GM19397 (cell line): Measurements from ENCODE around the gene EPHA4.

Experiments used
- ATAC-seq: cut with Tn5 transposase; IDR thresholded peaks from one replicate; pipeline ENCODE4 v1.9.1; 2021; ENCODE audit warnings: mild to moderate bottlenecking, moderate library complexity; ENCODE audit not compliant: unreplicated experiment

Gene EPHA4

DNA sequence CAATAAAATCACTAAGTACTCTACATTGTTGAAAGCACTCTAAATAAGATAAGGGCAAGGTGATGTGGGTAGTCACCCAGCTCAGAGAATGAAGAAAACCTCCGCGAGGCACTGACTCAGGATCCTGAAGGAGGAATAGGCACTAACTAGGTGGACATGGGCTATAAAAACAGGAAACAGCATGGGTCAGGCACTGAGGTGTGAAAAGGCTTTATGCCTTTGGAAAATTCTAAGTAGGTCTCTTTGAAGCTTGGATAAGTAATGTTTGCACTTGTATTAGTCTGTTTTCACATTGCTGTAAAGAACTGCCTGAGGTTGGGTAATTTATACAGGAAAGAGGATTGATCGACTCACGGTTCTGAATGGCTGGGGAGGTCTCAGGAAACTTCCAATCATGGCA lies 161.6 kb downstream of the EPHA4 start:
- no peak for ATAC-seq

DNA sequence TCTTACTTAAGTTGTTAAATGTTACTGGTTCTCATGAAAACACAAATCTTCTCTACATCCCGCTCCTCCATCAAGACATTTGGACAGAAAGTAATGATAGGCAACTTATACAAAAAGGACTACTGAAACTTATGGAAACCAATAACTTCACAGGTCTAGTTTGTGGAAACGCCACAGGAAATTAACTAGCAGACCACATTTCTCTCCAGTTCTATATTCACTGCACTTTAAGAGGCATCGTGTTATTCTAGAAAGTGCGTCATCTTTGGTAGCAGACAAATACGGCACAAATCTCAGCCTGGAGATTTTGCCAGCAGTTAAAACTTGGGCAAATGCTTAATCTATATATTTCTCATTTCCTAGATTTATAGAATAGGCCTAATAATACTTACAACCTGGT lies 164.3 kb downstream of the EPHA4 start:
- no peak for ATAC-seq

DNA sequence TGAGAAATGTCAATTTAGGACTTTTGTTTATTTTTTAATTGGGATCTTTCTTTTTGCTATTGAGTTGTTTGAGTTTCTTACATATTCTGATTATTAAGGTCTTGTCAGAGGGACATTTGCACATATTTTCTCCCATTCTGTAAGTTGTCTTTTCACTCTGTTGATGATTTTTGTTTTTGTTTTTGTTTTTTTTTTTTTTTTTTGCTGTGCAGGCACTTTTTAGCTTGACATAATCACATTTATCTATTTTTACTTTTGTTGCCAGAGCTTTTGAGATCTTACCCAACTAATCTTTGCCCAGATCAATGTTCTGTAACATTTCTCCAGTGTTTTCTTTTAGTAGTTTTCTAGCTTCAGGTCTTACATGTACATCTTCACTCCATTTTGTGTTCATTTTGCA lies 166.6 kb downstream of the EPHA4 start:
- no peak for ATAC-seq

DNA sequence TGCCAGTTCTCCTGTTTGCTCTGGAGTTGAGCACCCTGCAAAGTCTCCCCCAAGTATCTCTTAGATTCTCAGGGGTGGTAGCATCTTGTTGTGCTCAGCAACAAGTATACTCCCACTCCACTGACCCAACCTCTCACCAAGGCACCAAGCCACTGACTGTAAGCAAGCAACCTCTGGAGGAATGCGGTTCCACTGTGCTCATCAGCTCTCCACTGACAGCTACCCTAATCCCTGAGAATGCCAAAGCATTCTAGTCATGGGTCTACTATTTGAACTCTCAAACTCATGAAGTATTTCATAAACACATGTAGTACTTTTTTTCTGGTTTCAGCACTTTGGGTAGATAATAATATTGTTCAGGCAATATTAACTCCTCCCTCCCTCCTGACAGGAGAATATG lies 170.0 kb downstream of the EPHA4 start:
- ATAC-seq, result no peak

DNA sequence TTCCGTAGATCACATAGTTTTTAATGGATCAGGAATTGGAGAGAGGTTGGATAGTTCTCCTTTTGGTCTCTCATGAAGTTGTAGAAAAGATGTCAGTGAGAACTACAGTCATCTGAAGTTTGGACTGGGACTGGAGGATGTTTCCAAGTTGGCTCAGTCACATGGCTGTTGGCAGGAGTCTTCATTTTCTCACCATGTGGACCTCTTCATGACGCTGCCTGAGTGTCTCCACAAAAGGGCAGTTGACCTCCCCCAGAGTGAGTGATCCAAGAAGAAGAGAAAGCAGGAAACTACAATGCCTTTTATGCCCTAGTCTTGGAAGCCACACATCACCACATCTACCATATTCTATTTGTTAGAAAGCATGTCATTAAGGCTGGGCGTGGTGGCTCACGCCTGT lies 171.7 kb downstream of the EPHA4 start:
- no peak for ATAC-seq

DNA sequence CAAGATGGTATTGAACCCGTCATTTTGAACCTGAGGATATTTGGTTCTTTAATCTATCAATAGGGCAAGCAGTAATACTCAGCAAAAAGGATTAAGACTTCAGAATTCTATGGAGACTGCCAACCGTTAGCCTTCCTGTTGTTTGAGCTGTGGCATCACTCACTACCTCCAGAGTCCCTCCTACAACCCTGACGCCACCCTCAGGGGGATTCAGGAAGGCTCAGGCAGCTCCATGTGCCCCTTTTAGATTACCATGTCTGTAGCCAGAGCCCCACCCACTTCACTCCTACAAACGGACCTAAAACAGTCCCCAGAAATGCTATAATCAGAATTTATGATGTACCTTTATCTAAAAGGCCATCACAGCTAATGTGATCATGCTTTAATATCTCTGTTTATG lies 172.9 kb downstream of the EPHA4 start:
- ATAC-seq, result no peak

DNA sequence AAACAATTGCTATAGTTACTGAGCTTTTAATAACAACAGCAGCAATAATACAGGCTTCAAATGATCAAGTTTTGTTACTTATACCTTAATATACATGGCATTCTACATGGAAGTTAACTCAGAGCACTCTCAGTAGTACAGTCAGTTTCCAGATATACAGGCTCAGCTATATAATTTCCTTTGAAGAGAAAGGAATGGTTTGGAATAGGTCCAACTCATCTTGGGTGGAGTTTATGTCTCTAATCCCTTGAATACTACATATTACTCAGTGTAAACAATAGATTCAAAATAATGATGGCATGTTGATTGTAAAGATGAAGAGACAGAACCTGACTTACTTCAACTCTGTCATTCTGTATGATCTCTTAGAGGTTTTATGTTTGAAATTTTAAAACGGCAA lies 174.9 kb downstream of the EPHA4 start:
- no peak for ATAC-seq

DNA sequence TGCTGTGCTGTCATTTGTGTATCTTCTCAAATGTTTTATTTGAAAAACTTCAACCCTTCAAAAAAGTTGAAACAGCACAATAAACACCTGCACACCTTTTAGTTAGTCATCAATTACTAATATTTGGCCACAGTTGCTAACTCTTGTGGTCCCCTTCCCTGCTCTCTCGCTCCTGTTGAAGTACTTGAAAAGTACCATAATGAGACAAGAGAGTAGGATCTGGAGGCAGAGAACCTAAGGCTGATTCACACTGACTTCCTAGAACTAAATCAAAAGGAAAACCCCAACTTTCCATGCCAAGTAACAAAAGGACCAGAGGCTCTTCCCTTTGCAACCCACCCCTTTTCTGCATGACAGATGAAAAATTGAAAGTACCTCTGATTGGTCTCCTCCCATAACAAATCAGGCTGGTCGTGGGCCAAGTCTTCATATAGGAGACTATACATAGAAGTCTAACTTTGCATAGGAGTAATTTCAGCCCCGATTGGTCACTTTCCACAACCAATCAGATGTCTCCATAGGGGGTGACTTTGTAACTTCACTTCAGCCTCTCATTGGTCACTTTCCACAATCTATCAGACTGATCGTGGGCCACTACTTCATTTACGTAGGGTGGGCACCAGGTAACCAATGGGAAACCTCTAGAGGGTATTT lies 179.7 kb downstream of the EPHA4 start:
- no peak for ATAC-seq

DNA sequence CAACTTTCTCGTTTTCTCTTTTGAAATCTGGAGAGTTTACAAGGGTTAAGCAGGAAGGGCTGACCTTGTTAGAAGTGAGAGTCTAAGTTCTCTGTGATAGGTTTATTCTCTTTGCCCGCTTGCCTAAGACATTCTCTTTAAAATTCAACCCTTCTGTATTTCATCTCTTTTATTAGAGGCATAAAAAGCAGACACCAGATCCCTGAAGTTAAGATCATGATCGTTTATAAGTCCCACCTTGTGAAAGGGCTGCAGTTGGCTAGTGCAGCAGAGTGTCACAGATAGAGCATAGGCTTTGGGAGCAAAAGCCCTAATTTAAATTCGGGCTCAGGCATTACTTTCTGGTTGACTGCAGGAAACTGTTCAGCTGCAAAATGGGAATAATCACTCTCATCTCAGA lies 181.2 kb downstream of the EPHA4 start:
- no peak for ATAC-seq

DNA sequence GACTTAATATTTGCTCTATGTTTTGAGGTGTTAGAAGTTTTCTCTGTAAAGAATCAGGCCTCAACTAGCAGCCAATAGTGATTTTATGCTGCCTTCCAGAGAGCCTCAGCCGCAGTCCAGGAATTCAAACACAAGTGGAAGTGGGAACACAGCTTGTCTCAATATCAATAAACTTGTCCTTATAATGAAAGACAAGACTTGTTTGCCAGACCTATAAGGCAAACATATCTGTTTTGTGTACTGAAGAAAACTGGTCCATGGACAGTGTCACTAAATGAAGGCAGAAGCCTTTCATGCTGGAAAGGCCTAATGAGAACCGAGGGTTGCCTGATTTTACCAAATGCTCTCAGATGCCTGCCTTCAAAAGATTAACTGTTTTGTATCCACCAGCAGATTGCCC lies 182.2 kb downstream of the EPHA4 start:
- no peak for ATAC-seq

DNA sequence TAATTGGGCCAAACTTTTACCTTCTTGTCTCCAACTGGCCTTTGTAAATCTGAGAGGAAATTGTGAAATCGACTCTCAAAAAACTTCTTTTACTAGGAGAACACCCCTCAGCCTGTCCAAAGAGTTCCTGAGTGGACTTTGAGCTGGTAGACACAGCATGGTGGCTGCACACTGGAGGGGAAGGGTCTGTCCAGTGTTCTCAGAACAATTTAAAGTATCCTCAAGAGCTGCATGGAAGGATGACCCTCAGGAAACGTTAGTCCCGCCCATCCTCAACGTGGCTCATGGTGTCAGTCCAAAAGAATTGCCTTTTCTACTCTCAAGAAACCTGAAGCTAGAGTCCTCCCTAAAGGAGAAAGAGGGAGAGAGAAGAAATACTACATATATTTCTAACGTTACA lies 182.7 kb downstream of the EPHA4 start:
- ATAC-seq, result no peak

DNA sequence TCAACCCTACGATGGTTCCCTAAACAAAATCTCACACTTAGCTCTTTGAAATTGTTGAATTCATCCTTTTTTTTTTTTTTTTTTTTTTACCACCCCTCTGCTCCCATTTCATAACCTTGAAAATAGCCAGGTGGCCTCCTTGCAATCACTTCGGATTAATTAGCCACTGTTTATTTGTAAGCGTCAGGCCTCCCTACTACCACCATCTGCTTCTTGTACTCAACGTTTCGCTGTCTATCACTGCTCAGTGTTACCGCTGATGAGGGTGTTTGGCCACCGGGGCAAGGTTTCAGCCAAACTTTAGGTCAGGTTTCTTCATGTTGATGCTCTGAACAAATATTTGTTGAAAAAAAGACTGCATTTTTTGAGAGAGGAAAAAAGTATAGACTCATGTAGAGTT lies 183.2 kb downstream of the EPHA4 start:
- ATAC-seq, result no peak

DNA sequence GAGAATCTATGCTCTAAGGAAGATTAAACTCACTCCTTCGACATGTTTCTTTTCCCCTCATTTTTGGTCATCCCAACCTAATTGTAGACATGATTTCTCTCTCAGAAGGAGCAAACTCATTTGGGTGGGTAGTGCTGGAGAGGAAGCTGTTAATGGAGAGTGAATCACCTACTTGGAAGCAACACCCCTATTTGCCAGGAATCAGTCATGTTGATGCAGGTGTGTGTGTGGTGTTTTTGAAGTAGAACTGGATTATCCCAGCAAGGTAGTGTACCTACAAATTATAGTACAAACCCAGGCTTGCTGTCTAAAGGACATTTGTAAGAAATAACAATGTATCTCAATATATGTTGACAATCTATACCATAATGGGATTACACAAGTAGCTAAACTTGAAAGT lies 186.4 kb downstream of the EPHA4 start:
- ATAC-seq, result no peak

DNA sequence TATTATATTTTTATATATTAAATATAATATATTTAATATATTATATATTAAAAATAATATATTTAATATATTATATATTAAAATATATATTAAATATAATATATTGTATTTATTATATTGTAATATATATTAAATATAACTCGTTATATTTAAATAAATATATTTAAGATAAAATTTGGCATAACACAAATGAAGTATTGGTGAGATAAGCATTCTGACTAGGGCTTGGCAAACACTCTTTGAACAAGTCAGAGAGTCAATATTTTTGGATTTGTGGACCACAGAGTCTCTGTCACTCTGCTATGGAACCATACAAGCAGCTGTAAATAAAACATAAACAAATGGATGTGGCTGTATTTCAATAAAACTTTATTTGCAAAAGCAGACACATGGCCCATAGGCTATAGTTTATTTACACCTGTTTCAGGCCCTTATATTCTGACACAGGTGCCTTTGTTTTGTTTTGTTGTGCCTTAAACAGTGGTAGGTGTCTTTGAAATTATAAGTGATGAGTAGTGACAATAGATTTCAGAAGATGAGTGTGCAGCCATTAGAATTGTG lies 190.1 kb downstream of the EPHA4 start:
- ATAC-seq, result no peak

DNA sequence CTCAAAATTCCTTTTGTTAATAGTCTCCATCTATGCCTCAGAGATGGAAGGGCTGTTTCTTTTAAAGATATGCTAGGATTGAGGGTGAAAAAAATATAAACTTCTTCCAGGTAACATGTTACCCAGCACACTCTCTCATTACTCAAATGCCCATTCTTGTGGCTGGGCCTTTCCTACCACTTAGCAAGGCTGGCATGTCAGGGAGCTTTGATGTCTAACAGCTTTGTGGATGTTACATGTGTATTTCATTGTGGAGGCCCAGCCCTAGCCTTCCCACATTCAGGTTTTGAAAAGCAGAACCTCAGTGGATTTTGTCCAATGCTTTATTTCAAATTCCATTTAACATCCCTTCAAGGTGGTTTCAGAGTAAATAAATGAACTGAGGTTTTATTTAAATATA lies 191.4 kb downstream of the EPHA4 start:
- no peak for ATAC-seq

DNA sequence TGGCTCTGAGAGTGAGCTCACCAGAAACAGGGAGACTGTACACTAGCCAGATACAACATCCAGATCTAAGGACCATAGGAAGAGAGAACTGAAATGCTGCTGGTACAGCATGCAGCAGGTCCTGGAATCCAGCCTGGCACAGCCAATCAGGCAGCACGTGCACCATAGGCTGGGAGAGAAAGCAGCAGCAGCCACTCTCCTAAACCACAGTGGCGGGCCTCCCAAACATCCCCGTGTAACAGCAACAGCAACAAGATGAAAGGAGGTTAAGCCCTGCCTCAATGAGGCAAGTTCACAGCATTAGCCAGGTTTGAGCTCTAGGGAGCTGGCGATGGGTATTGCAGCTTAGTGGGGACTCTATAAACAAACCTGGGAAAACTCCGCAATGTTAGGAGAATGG lies 192.0 kb downstream of the EPHA4 start:
- no peak for ATAC-seq

DNA sequence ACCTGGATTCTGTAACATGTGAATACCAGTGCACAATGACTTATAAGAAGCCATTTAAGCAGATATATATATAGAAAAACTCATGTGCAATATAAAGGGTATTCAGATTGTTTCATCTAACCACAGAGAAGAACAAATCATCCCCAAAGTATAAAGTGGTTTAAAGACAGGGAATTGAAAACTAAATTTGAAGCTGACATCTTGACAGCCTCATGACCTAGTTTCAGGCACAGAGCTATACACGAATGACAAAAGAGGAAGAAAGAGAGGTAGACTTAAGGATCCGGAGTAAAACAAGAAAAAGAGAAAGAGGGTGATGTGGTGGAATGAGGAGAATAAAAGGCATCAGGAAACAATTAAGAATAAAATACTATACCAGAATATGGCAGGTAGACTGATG lies 194.5 kb downstream of the EPHA4 start:
- no peak for ATAC-seq

DNA sequence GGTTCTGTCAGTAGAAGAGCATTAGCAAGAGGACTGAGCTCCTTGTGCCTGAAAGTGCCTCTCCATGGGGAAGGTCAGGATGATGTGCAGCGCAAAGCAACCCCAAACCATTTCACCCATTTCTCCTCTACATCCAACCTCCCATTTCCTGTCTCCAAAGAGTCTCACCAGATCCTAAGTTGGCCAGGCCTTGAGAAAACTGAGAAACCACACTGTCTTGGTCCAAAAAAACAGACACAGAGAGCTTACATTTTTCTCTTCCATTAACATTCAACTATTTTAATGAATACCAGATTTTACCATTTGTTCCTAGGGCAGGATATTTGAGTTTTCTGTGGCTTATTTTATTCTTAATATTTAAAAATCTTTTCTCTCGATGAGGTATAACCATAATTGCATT lies 195.0 kb downstream of the EPHA4 start:
- no peak for ATAC-seq

DNA sequence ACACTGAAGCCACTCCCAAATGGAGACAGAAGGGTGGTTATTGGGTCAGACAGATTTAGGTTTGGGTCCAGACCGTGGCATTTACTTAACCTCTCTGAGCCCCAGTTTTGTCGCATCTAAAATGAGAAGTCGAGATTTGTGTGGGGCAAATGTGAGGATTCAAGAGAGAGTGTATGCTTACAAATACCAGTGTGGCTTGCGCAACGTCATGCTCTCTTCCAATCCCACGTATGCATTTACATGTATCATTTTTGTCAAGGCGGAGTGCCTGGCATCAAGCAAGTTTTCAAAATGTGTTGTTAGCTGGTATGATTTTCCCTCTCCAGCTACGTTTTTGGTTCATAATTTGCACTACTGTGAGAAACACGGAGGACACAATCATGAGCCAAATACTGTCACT lies 197.9 kb downstream of the EPHA4 start:
- ATAC-seq, result no peak

DNA sequence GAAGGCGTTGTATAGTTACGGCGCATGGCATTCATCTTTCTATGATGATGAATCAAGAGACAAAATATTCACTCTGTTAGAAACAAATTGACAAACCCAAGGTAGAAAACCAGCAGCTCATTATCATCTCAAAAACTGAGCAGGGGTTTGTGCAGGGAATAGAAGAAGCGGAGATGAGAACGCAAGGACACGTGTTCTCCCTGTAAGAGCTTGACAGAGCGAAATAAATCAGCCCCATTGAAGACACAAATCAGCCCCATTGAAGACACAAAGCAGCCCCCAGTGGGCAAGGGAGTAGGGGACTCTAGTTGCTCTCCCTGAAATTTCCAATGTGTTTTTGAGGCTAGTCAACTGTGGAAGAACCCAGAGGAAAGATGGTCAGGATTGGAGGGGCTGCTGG lies 199.2 kb downstream of the EPHA4 start:
- ATAC-seq, result no peak

DNA sequence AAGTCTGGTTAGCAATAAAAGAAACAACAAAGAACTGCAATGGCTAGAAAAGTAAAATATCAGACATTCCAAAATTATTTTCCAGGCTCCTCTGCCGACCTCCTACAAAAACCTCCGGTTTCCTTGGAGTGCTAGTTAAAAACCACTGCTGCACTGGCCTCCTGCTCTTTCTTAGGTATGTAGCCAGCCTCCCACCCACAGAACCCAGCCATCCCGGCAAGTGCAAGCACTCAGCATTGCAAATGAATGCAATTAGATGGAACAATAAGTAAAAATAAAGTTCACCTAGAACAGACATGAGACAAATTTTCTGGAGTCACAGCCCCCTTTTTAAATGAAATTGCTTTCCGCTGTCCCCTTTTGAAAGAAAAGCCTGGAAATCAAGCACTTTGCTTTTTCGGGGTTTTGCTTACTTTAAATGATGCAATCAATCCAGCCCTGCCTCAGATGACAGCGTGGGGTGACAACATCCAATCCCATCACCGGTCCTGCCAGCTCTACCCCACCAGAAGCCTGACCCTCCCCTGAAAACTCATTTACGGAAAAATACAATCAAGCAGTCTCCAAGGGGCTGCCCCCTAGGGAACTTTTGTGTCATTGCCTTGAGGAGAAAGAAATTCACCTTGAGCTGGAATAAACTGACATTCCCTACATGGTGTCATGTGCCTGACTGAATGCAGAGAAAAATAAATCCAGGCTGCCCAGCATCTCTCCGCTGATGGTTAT lies 199.8 kb downstream of the EPHA4 start:
- no peak for ATAC-seq

DNA sequence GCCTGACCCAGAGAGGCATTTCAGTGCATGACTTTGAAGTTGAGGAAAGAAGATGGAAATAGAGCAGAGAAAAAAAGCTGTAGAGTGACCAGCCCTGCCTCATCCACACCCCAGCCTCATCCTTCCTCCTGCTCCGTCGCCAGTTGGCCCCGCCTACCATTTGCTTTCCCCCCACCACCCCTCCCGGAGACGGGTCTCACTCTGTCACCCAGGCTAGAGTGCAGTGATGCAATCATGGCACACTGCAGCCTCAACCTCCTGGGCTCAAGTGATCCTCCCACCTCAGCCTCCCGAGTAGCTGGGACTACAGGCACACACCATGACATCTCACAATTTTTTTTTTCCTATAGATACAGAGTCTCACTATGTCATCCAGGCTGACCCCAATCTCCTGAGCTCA lies 200.8 kb downstream of the EPHA4 start:
- no peak for ATAC-seq

DNA sequence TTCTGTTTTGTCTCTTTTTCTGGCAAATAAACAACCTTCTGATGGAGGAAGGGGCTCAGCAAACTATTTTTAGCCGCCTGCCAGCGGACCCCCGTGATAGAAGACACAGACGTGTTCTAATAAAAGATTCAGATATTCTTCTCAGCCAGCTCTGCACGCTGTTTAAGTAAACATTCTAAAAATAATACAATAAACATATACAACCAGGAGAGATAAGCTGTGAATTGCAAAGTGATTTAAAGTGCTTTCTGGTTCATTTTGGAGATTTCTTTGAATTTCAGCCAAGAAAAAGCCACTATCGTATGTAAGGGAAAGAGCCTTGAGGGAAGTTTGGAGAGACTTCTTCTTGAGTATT lies 201.3 kb downstream of the EPHA4 start:
- ATAC-seq, result no peak
